NCI-H774 (cell line): ENCODE results near the gene INHBE.
A peak's percentile ranks its signal among the peaks of the same experiment; 100 is the strongest.
"Not testable (repeated sequence)": the region's sequence is repeated elsewhere in the genome, so short reads cannot be mapped to it uniquely, and the experiment has no call there.

ENCODE experiments used
- DNase-seq: peaks from one replicate; lab custom pipeline; 2025; lab: John Stamatoyannopoulos, UW

Gene INHBE

GRCh38 chr12:57454566-57455373 lies at the start of gene INHBE:
Gene INHBE, plus strand, starts transcription at chr12:57455307. Its CDS starts 230 bp downstream, at chr12:57455537.
- DNase-seq = peak; percentile 9

- DNase-seq = no peak
Observed at GRCh38 chr12:57410534-57410933, 44.6 kb upstream of the INHBE start.

GRCh38 chr12:57414160-57414559 lies 40.9 kb upstream of the INHBE start:
- DNase-seq = not testable (repeated sequence)

GRCh38 chr12:57415088-57415487 lies 40.0 kb upstream of the INHBE start:
- no peak for DNase-seq

GRCh38 chr12:57416039-57416996 lies 38.8 kb upstream of the INHBE start:
- no peak for DNase-seq

GRCh38 chr12:57418255-57418654 lies 36.9 kb upstream of the INHBE start:
- no peak for DNase-seq

GRCh38 chr12:57419495-57419894 lies 35.6 kb upstream of the INHBE start:
- DNase-seq = no peak

- DNase-seq = no peak
Observed at GRCh38 chr12:57420482-57420881, 34.6 kb upstream of the INHBE start.

GRCh38 chr12:57426948-57427347 lies 28.2 kb upstream of the INHBE start:
- DNase-seq = not testable (repeated sequence)

- no peak for DNase-seq
Observed at GRCh38 chr12:57428965-57429364, 26.1 kb upstream of the INHBE start.

GRCh38 chr12:57429473-57430111 lies 25.5 kb upstream of the INHBE start:
- DNase-seq = no peak

- DNase-seq = peak; percentile 79
Observed at GRCh38 chr12:57430112-57430930, 24.8 kb upstream of the INHBE start.

GRCh38 chr12:57430931-57431566 lies 24.1 kb upstream of the INHBE start, which contains the start of gene R3HDM2:
Gene R3HDM2, minus strand, starts transcription at chr12:57431043. Its CDS starts 120,615 bp downstream, at chr12:57310428.
- DNase-seq = peak; percentile 97

- DNase-seq = no peak
Observed at GRCh38 chr12:57431654-57432188, 23.4 kb upstream of the INHBE start.

- DNase-seq = no peak
Observed at GRCh38 chr12:57433370-57433769, 21.7 kb upstream of the INHBE start.

- no peak for DNase-seq
Observed at GRCh38 chr12:57434517-57435223, 20.4 kb upstream of the INHBE start, which contains the start of gene INHBC. Gene INHBC, plus strand, starts transcription at chr12:57434784. Its CDS starts 103 bp downstream, at chr12:57434887.

GRCh38 chr12:57435293-57435692 lies 19.8 kb upstream of the INHBE start:
- no peak for DNase-seq

- DNase-seq = no peak
Observed at GRCh38 chr12:57438400-57438799, 16.7 kb upstream of the INHBE start.

- DNase-seq = no peak
Observed at GRCh38 chr12:57439762-57440266, 15.3 kb upstream of the INHBE start.
